ENCODE data around the gene PDE4DIP. TPM values are rescaled to one million over a fixed set of nuclear protein-coding genes. Genes with fewer than 3 reads are reported as not detected.
"Not testable (repeated sequence)": the region's sequence is repeated elsewhere in the genome, so short reads cannot be mapped to it uniquely, and the experiment has no call there.

Gene PDE4DIP
- polyA plus RNA-seq, 1 donor = 57.5 TPM

- H3K27ac ChIP-seq (ENCODE audit: low read length); H3K4me3 ChIP-seq (ENCODE audit: low read length); H3K36me3 ChIP-seq (ENCODE audit: control insufficient read depth, insufficient read depth, low read length); H3K27me3 ChIP-seq (ENCODE audit: control insufficient read depth, insufficient read depth, low read length); H3K9me3 ChIP-seq (ENCODE audit: control insufficient read depth, low read depth, low read length); DNase-seq; H3K4me1 ChIP-seq (ENCODE audit: control insufficient read depth, insufficient read depth, low read length): not testable (repeated sequence)
- WGBS (ENCODE audit: insufficient coverage, low lambda C conversion rate) = no CpG with 5 or more reads among the region's 3 CpGs
Measured at GRCh38 chr1:149064611-149065010, 220.4 kb downstream of the PDE4DIP start.

- not testable (repeated sequence) for H3K4me1 ChIP-seq (ENCODE audit: control insufficient read depth, insufficient read depth, low read length); H3K4me3 ChIP-seq (ENCODE audit: low read length); H3K27me3 ChIP-seq (ENCODE audit: control insufficient read depth, insufficient read depth, low read length); H3K36me3 ChIP-seq (ENCODE audit: control insufficient read depth, insufficient read depth, low read length); DNase-seq; H3K27ac ChIP-seq (ENCODE audit: low read length); H3K9me3 ChIP-seq (ENCODE audit: control insufficient read depth, low read depth, low read length)
- WGBS (ENCODE audit: insufficient coverage, low lambda C conversion rate) = no CpG with 5 or more reads among the region's 9 CpGs
Measured at GRCh38 chr1:149075505-149076127, 231.4 kb downstream of the PDE4DIP start.

Other genes starting within 250 kb of the PDE4DIP start
- 8.8 TPM for gene NBPF14, start 248.4 kb upstream of the PDE4DIP start, polyA plus RNA-seq
- gene NUDT4B, start 95.7 kb upstream of the PDE4DIP start, polyA plus RNA-seq = 3.8 TPM

Measured in large intestine (tissue), 3 donors.